ENCODE measurements around the gene CLASP1.

DNA sequence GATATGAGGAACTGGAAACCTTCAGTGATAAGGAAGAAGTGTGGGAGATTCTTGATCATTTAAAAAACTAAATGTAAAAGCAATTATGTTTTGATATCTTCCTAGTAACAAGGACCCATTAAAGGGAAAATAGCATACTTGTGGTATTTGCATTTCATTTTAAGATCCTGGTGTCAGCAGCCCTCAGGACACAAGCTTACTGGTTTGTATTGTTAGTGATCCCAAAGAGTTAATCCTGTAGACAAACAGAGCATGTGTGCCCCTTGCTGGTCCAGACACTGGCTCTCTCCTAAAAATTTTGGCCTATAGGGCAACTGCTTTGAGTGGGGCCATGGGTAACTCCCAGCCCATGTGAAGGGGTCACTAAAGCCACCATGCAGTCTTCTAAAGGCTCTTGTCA, 263.2 kb downstream of the CLASP1 start:
- TF ChIP-seq, protein P1, sequence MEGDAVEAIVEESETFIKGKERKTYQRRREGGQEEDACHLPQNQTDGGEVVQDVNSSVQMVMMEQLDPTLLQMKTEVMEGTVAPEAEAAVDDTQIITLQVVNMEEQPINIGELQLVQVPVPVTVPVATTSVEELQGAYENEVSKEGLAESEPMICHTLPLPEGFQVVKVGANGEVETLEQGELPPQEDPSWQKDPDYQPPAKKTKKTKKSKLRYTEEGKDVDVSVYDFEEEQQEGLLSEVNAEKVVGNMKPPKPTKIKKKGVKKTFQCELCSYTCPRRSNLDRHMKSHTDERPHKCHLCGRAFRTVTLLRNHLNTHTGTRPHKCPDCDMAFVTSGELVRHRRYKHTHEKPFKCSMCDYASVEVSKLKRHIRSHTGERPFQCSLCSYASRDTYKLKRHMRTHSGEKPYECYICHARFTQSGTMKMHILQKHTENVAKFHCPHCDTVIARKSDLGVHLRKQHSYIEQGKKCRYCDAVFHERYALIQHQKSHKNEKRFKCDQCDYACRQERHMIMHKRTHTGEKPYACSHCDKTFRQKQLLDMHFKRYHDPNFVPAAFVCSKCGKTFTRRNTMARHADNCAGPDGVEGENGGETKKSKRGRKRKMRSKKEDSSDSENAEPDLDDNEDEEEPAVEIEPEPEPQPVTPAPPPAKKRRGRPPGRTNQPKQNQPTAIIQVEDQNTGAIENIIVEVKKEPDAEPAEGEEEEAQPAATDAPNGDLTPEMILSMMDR (IDR thresholded peaks at IDR 0.05): no peak
- no peak for TF ChIP-seq POLR2A (IDR thresholded peaks at IDR 0.05)
